GM19351 (cell line): ENCODE measurements around the gene ARHGAP42.

Source experiments
- ATAC-seq: cut with Tn5 transposase; IDR thresholded peaks from one replicate; pipeline ENCODE4 v1.9.1; 2021; ENCODE audit warnings: mild to moderate bottlenecking, moderate library complexity; ENCODE audit not compliant: unreplicated experiment

Gene ARHGAP42

DNA sequence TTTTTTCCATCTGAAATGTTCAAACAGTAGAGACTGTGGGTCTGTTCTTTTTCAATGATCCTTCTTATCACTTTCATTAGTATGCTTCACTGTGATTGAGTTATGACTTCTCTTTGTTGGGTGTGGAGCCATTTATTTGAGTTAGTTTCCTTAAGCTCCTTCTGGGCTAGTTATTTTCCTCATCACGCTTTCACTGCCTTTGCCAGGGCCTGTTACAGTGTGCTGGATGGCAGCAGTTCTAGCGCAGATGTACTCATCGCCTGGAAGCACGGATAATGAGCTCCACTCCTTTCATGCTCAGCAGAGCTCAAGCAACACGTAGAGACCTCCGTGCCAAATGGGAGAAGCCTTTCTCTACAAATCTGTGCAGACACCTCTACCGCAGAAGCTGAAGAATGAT, 7.0 kb upstream of the ARHGAP42 start:
- ATAC-seq: no peak

- ATAC-seq: peak; percentile 97
Observed at GRCh38 chr11:100681064-100681502, 6.0 kb upstream of the ARHGAP42 start.

GRCh38 chr11:100682247-100682969, 4.7 kb upstream of the ARHGAP42 start:
- ATAC-seq: no peak

DNA sequence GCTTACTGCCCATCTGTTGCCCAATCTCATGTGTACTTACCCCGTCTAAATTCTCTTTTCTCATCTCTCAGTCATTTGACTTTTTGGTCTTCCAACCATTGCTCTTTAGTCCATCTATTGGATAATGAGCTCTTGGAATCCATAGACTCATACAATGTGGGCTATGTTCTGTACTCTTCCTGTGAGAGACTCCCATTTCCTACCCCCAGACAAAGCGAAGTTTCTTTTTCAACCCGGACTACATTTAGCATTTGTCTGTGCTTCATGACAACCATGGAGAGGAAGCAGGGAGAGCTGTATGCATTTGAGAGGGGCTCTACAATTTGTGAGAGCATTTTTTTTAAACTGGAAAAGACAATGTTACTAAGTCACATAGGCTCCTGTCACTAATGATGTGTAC, 4.0 kb upstream of the ARHGAP42 start:
- ATAC-seq: no peak

DNA sequence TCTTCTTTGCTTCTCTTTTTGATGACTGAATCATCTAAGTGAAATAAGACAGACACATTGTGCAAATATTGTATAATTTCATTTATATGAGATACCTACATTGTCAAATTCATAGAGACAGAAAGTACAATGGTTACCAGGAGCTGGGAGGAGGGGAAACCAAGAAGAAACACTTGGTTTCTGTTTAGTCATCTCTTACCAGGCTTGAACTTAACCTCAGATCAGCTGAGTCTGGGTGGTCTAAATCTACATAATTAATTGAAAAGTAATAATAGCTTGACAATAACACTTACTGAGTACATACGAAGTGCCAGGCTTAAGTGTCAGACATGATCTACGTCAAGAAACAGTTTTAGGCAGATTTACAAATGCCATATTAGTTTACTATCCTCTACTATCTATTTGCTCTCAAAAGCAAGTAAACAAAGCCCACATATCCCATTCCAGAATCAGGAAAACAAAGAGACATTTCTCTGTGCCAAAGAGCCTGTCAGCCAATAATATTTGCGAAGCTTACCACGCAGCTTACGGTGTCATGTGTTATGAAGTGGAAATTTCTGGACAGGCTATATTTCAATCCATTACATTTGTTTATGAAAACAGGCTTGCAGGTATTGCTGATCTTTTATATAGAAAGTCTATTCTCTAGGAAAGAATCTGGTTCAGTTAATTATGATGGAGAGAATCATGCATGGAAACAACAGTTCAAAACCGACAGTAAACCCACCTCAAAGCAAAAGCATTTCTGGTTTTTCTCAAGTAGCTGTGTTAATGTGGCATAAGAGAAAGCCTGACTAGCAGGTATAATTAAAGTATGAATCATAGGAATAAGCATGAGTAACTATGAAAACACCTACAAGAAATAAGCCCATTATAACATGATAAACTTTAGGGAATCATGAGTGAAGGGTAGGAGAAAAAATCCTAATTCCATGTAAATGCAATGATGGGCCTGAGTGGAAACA, 2.7 kb upstream of the ARHGAP42 start:
- peak; percentile 32 for ATAC-seq

DNA sequence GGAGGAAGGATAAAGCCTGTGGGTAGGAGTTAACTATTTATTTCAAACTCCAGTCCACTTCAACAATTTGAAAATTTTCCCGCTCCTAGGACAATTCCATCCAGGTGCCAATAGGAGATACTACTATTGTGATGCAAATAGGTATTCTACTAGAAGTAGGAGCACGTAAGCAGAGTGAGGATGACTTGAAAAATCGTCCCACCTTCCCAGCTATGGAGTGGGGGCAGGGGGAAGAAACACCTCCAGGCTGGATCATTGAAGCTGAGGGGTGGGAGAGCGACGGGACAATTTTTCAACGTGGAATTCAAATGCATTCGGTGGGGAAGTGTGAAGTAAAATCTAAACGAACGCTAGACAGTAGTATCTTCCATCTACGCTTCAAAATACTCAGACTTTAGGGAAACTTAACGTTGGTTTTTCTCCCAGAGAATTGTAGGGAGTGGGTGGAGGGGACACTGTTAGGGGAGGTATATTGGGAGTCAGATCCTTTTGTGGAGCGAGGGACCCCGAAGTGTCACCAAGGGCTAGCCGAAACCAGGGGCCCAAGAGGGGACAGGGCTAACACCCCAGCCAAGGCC, 523 bp upstream of the ARHGAP42 start:
- ATAC-seq: no peak

GRCh38 chr11:100687630-100688395, 725 bp downstream of the ARHGAP42 start:
- ATAC-seq: peak; percentile 60

GRCh38 chr11:100689141-100689540, 2.1 kb downstream of the ARHGAP42 start:
- ATAC-seq: no peak

- no peak for ATAC-seq
Observed at GRCh38 chr11:100691896-100692653, 5.0 kb downstream of the ARHGAP42 start.

DNA sequence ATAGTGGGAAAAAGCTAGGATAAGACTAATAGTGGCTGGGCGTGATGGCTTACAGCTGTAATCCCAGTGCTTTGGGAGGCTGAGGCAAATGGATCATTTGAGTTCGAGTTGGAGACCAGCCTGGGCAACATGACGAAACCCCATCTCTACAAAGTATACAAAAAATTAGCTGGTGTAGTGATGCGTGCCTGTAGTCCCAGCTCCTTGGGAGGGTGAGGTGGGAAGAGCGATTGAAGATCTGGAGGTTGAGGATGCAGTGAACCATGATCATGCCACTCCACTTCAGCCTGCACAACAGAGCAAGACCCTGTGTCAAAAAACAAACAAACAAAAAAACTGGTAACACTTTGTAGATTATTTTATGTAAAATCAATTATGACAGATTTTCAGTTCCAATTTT, 8.8 kb downstream of the ARHGAP42 start:
- ATAC-seq: no peak

GRCh38 chr11:100703139-100703538, 16.1 kb downstream of the ARHGAP42 start:
- no peak for ATAC-seq

GRCh38 chr11:100703801-100704575, 16.9 kb downstream of the ARHGAP42 start:
- ATAC-seq: no peak

DNA sequence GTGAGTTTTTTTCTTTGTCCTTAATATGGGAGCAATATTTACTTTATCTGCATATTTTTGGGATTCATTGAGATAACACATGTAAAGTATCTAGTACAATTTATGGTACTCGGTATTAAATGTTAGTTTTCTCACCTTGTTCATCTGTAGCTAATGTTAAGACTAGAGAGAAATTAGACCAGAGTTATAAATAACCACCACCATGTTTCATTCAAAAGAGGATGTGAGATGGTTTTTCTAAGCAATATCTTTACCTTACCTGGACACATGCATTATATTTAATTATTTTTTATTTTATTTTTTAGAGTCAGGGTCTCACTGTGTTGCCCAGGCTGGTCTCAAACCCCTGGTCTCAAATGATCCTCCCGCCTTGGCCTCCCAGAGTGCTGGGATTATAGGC, 18.4 kb downstream of the ARHGAP42 start:
- peak; percentile 46 for ATAC-seq

GRCh38 chr11:100706179-100706578, 19.1 kb downstream of the ARHGAP42 start:
- peak; percentile 59 for ATAC-seq

DNA sequence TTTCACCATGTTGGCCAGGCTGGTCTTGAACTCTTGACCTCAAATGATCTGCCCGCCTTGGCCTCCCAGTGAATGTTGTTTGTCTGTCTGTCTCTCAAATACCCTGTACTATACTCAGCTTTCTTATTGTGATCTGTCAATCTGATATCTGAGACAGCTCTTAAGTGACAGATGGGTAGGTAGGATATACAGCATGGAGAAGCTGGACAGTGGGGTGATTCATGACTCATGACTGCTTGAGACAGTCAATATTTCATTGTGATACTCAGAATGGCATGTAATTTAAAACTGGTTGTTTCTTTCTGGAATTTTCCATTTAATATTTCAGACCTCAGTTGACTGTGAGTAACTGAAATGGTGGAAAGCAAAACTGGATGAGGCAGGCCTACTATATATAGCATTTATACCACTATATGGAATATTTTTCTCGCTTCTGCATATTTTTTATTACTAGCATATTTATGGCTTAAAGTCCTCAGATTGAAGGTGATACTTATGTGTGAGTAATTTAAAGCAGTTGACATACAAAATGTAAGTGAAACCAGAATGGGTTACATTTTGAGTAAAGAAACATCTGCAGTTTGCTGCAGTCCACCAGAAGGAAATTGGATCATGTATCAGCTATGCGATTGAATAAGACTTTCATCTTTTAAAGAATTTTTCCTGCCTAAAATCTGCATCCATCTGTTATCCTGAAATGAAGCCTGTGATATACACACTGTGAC, 22.3 kb downstream of the ARHGAP42 start:
- ATAC-seq: peak; percentile 73

- ATAC-seq: no peak
Observed at GRCh38 chr11:100711984-100712383, 24.9 kb downstream of the ARHGAP42 start.

GRCh38 chr11:100712583-100712982, 25.5 kb downstream of the ARHGAP42 start:
- no peak for ATAC-seq

GRCh38 chr11:100715165-100715761, 28.2 kb downstream of the ARHGAP42 start:
- no peak for ATAC-seq
